K562 (cell line): ENCODE results near the gene MUSK. TPM values are rescaled to one million over a fixed set of nuclear protein-coding genes. Genes with fewer than 3 reads are reported as not detected.
"Not testable (repeated sequence)": the region's sequence is repeated elsewhere in the genome, so short reads cannot be mapped to it uniquely, and the experiment has no call there.

ENCODE experiments used
- ATAC-seq: fragments of 200-7000 bp; cut with Tn5 transposase; 3 replicates; pipeline ENCODE4 v1.9.1; 2020; ENCODE audit warnings: moderate library complexity
- BruUV-seq: library from RNA; stranded (reverse); fragments of 400-500 nt; replicated peaks from 2 replicates; lab custom pipeline; 2021; lab: Mats Ljungman, UMichigan
- CTCF ChIA-PET: fragments of 300-600 bp; formaldehyde crosslinking; extraction: SDS; loops from one replicate; lab custom pipeline; 2021; ENCODE audit warnings: low intra/inter-chr PET ratio; lab: Yijun Ruan, JAX
- POLR2A ChIA-PET: fragments of 300-600, 350-650 bp; sonication (Branson Sonifier 250); formaldehyde crosslinking; extraction: SDS; loops from one replicate; lab custom pipeline; 2021; ENCODE audit warnings: antibody characterized with exemption, inconsistent platforms; lab: Yijun Ruan, JAX
- DNase-seq, 4 experiments: peaks; one replicate each; pipeline versions ENCODE4 v3.0.0 to v3.0.0-alpha.2; 2011 to 2018; ENCODE audit warnings: low spot score in 3 of 4, mixed read lengths in 3 of 4; ENCODE audit errors: extremely low read depth in 1 of 4
- FAIRE-seq: peaks from 2 replicates; lab custom pipeline; 2011; peaks lifted over from hg19 to GRCh38; lab: Jason Lieb, UNC
- H2AFZ ChIP-seq: 2 replicates; pipeline ENCODE4 v1.6.0; 2011; ENCODE audit warnings: low read depth, low read length, control low read depth, inconsistent platforms
- H3K27ac ChIP-seq: fragments of 200-600 bp; 3 replicates; pipeline ENCODE4 v1.8.0; 2011; ENCODE audit warnings: low read depth, mild to moderate bottlenecking, control low read depth, inconsistent platforms, low read length, moderate library complexity, mixed read lengths; ENCODE audit errors: extremely low read depth
- H3K27me3 ChIP-seq, 2 experiments: fragments of 300-600 bp in 1 of 2; 2 replicates in 1 of 2; 3 replicates in 1 of 2; pipeline versions ENCODE4 v1.6.0 to v1.8.0; 2011; ENCODE audit warnings: inconsistent platforms in 2 of 2, low read length in 2 of 2, mild to moderate bottlenecking in 1 of 2, mixed read lengths in 1 of 2, moderate library complexity in 1 of 2; ENCODE audit not compliant: control insufficient read depth in 2 of 2, insufficient read depth in 2 of 2
- H3K36me3 ChIP-seq: fragments of 300-600 bp; 3 replicates; pipeline ENCODE4 v1.8.0; 2011; ENCODE audit warnings: mild to moderate bottlenecking, low read length, inconsistent platforms; ENCODE audit not compliant: control insufficient read depth, insufficient read depth
- H3K4me1 ChIP-seq, 2 experiments: fragments of 200-600 bp in 1 of 2; replicated peaks in 1 of 2; 2 replicates in 1 of 2; 3 replicates in 1 of 2; pipeline versions ENCODE4 v1.5.1 to v1.8.0; 2011; ENCODE audit warnings: inconsistent platforms in 2 of 2, low read length in 2 of 2, mild to moderate bottlenecking in 1 of 2, mixed read lengths in 1 of 2, moderate library complexity in 1 of 2; ENCODE audit not compliant: control insufficient read depth in 2 of 2, insufficient read depth in 2 of 2
- H3K4me2 ChIP-seq: 2 replicates; pipeline ENCODE4 v1.6.1; 2011; ENCODE audit warnings: low read length, control low read depth, inconsistent platforms, mixed read lengths; ENCODE audit not compliant: insufficient read depth
- H3K4me3 ChIP-seq: fragments of 200-600 bp; sonication (generic), shearing (Covaris generic); 2 replicates; pipeline ENCODE4 v1.5.1; 2016; ENCODE audit warnings: control low read depth, inconsistent platforms
- H3K79me2 ChIP-seq: fragments of 200-600 bp; 3 replicates; pipeline ENCODE4 v1.8.0; 2011; ENCODE audit warnings: low read length, inconsistent platforms; ENCODE audit not compliant: control insufficient read depth, insufficient read depth
- H3K9ac ChIP-seq, 2 experiments: 2 replicates each; pipeline versions ENCODE4 v1.6.0 to v1.6.1; 2011; ENCODE audit warnings: low read depth in 2 of 2, low read length in 2 of 2, control low read depth in 1 of 2, inconsistent platforms in 1 of 2, mild to moderate bottlenecking in 1 of 2, mixed read lengths in 1 of 2; ENCODE audit not compliant: insufficient read depth in 1 of 2
- H3K9me1 ChIP-seq: one replicate; pipeline ENCODE4 v1.6.0; 2011; ENCODE audit warnings: inconsistent platforms, mild to moderate bottlenecking, low read length, moderate library complexity; ENCODE audit not compliant: control insufficient read depth, insufficient read depth
- H3K9me3 ChIP-seq: replicated peaks from 2 replicates; pipeline ENCODE4 v1.5.1; 2011; ENCODE audit warnings: low read depth, low read length, inconsistent platforms; ENCODE audit not compliant: control insufficient read depth, insufficient read depth
- H4K20me1 ChIP-seq: replicated peaks from 2 replicates; pipeline ENCODE4 v1.6.1; 2011; ENCODE audit warnings: low read length, inconsistent platforms, mixed read lengths; ENCODE audit not compliant: control insufficient read depth, insufficient read depth
- FIP1L1 ChIP-seq: fragments of 200-400 bp; formaldehyde crosslinking; IDR thresholded peaks from 2 replicates; pipeline ENCODE4 v1.6.1; 2018; ENCODE audit warnings: mild to moderate bottlenecking, low read depth, low read length; ENCODE audit not compliant: poor library complexity, severe bottlenecking
- HCFC1 ChIP-seq: IDR thresholded peaks from 2 replicates; pipeline ENCODE4 v1.6.1; 2012; ENCODE audit warnings: low read depth, low read length, improper control_type of control experiment
- ZNF217 ChIP-seq: sonication (generic); formaldehyde crosslinking; IDR thresholded peaks from 2 replicates; pipeline ENCODE4 v1.8.0; 2022; ENCODE audit warnings: mild to moderate bottlenecking, missing genetic modification reagents
- WGBS: fragments of 100-300 bp; shearing (Covaris generic); methylation state at CpG from one replicate; pipeline ENCODE4 v1.1.6; 2016; ENCODE audit warnings: low coverage, mixed read lengths; ENCODE audit not compliant: insufficient coverage; ENCODE audit errors: missing lambda C conversion rate; 5-methylcytosine and 5-hydroxymethylcytosine counted together
- in situ Hi-C: fragments of 300-500 bp; cut with MboI; formaldehyde crosslinking; loops from 4 replicates; pipeline ENCODE4 v1.15.0; 2018; ENCODE audit warnings: inconsistent platforms, mixed read lengths
- intact Hi-C: fragments of 100-400 bp; cut with micrococcal nuclease; formaldehyde crosslinking; loops from 2 replicates; pipeline ENCODE4 v1.14.2; 2022
- polyA plus RNA-seq, 8 experiments: library from polyadenylated mRNA; depleted of rRNA in 4 of 8; stranded (reverse) in 5 of 8; unstranded in 3 of 8; fragments of >200 nt; fragmentation: Nextera tagmentation in 2 of 8; fragmentation: Illumina TruSeq in 1 of 8; extraction: Ambion mirVana in 2 of 8; extraction: Trizol in 1 of 8; gene quantifications; 2 replicates each; pipeline versions ENCODE4 v1.2.1 to v1.2.3, GENCODE V29; 2011 to 2014; ENCODE audit warnings: inconsistent platforms in 1 of 8, missing spikeins in 1 of 8
- total RNA-seq, 7 experiments: library from RNA; depleted of rRNA in 6 of 7; stranded (reverse); fragments of >200 nt in 6 of 7; fragmentation: Illumina TruSeq in 2 of 7; extraction: Trizol in 2 of 7; gene quantifications; 2 replicates each; pipeline versions ENCODE4 v1.2.1 to v1.2.3, GENCODE V29; 2011 to 2021; ENCODE audit warnings: low replicate concordance in 1 of 7

The MUSK gene
- total and polyA plus RNA-seq, 9 of the 15 experiments (the other 6 are each of a cell fraction or from before 2014, with no cell fraction given): not detected

DNA sequence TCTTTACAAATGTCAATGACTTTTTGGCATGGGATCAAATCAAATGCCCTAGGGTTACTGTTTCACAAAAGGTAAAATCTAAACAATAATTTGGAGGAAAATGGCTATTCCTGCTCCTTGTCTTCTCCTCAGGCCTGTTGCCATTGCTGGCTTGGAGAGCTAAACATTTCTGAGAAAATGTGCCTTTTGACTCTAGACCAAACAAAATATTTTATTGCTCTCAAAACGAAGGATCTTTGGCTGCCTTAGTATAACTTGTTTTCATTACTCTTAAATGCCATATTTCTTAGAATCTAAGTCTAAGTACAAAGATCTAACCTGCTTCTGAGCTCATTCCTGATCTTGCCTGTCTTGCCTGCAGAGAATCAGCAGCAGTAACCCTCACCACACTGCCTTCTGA, 116.6 kb downstream of the MUSK start:
- intact Hi-C loops: no loop called here
- Histone ChIP-seq H3K79me2 (no peaks in the 10 kb centered on the region), H3K9me3 (no peaks in the 10 kb centered on the region), H3K36me3 (no peaks in the 10 kb centered on the region), H3K4me3 (no peak overlapping the region), H3K9ac (no peak overlapping the region), H3K27me3 (no peaks in the 10 kb centered on the region), H3K4me2 (no peak overlapping the region), H3K27ac (no peak overlapping the region), H2AFZ (no peak overlapping the region), H3K4me1 (no peaks in the 10 kb centered on the region), H4K20me1 (no peaks in the 10 kb centered on the region), H3K9me1 (no peaks in the 10 kb centered on the region)
- 0% methylated on average over 1 of the region's 1 CpG for WGBS
- TF ChIP-seq ZNF217 (CRISPR knock-in tag) (no peak), FIP1L1 (no peak), HCFC1 (no peak)
- CTCF ChIA-PET: no interaction called here
- DNase-seq (no peak), FAIRE-seq (no peak), ATAC-seq (no peak)
- BruUV-seq: no TSS peak
- in situ Hi-C loops: no loop called here
- POLR2A ChIA-PET: interaction anchor here (0.7 kb wide), 1 partner anchor 467 kb away, joined by 4 read pairs; no protein-coding TSS in a partner anchor

DNA sequence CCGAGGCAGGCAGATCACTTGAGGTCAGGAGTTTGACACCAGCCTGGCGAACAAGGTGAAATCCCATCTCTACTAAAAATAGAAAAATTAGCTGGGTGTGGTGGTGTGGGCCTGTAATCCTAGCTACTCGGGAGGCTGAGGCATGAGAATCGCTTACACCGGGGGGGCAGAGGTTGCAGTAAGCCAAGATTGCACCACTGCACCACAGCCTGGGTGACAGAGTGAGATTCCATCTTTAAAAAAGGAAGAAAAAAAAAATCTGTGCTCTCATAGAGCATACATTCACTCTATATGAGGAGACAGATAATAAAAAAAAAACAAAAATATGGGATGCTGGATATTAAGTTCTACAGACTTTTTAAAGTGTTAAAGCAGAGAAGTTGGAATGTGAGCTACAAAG, 119.8 kb downstream of the MUSK start:
- H2AFZ ChIP-seq, POLR2A ChIA-PET, H3K27ac ChIP-seq, H3K36me3 ChIP-seq, H3K4me3 ChIP-seq, H3K9me1 ChIP-seq, H3K4me1 ChIP-seq, BruUV-seq, H3K9me3 ChIP-seq, H3K27me3 ChIP-seq, ATAC-seq, intact Hi-C loops, FAIRE-seq, H3K9ac ChIP-seq, H3K4me2 ChIP-seq, DNase-seq, CTCF ChIA-PET, H4K20me1 ChIP-seq, H3K79me2 ChIP-seq, in situ Hi-C loops: not testable (repeated sequence)
- 0% methylated on average over 5 of the region's 5 CpGs for WGBS
